Breast epithelium (tissue), 3 donors: ENCODE results near the gene IL13RA2.

Experiments used
- CTCF ChIP-seq, 3 donors: fragments of 450-650 bp; IDR thresholded peaks; one replicate each; pipeline ENCODE4 v1.5.1; 2016 to 2017; ENCODE audit warnings: antibody characterized with exemption in 3 of 3, mild to moderate bottlenecking in 3 of 3, moderate library complexity in 3 of 3
- POLR2AphosphoS5 ChIP-seq, 3 donors: sonication (generic); formaldehyde crosslinking; IDR thresholded peaks; one replicate each; pipeline ENCODE4 v1.6.1; 2017; ENCODE audit warnings: antibody characterized with exemption in 3 of 3

- TF ChIP-seq CTCF (IDR thresholded peaks at IDR 0.05) (no peak), POLR2AphosphoS5 (IDR thresholded peaks at IDR 0.05) (no peak)
Measured at GRCh38 chrX:114962209-114962608, 55.2 kb downstream of the IL13RA2 start.
